HEK293 (cell line): ENCODE results near the gene FOXG1.

ENCODE experiments used
- PRDM1 ChIP-seq: fragments of 450-650 bp; formaldehyde crosslinking; IDR thresholded peaks from 2 replicates; pipeline ENCODE4; 2016; ENCODE audit warnings: missing biosample characterization, missing genetic modification characterization
- ZBTB10 ChIP-seq: fragments of 450-650 bp; formaldehyde crosslinking; IDR thresholded peaks from 2 replicates; pipeline ENCODE4 v1.5.1; 2016; ENCODE audit warnings: missing biosample characterization, missing genetic modification characterization
- TF ChIP-seq, protein P1 (sequence below): fragments of 450-650 bp; formaldehyde crosslinking; conservative IDR thresholded peaks from 2 replicates; pipeline ENCODE4 v1.5.1; 2016; ENCODE audit warnings: low read depth, missing biosample characterization, missing genetic modification characterization

DNA sequence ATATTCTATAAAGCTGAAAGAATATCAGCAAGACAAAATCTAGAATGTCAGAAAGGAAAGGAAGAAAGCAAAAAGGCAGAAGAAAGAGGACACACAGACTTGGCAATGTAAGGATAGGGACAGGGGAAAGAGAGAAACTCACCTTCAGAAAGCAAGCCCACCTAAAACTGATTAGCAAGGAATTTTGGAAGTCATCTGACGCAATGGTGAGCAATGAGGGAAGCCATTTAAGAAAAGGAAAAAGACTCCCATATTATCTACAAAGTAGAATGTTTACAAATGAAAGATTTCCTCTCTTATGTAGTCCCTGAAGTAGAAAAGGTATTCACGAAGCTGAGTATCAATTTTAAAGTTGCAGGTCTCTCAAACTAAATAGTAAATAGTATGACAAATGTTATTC is 35.2 kb upstream of the FOXG1 start:
- TF ChIP-seq ZBTB10 (tag by site-specific recombination): no peak
- TF ChIP-seq PRDM1 (tag by site-specific recombination): no peak
- TF ChIP-seq, protein P1, sequence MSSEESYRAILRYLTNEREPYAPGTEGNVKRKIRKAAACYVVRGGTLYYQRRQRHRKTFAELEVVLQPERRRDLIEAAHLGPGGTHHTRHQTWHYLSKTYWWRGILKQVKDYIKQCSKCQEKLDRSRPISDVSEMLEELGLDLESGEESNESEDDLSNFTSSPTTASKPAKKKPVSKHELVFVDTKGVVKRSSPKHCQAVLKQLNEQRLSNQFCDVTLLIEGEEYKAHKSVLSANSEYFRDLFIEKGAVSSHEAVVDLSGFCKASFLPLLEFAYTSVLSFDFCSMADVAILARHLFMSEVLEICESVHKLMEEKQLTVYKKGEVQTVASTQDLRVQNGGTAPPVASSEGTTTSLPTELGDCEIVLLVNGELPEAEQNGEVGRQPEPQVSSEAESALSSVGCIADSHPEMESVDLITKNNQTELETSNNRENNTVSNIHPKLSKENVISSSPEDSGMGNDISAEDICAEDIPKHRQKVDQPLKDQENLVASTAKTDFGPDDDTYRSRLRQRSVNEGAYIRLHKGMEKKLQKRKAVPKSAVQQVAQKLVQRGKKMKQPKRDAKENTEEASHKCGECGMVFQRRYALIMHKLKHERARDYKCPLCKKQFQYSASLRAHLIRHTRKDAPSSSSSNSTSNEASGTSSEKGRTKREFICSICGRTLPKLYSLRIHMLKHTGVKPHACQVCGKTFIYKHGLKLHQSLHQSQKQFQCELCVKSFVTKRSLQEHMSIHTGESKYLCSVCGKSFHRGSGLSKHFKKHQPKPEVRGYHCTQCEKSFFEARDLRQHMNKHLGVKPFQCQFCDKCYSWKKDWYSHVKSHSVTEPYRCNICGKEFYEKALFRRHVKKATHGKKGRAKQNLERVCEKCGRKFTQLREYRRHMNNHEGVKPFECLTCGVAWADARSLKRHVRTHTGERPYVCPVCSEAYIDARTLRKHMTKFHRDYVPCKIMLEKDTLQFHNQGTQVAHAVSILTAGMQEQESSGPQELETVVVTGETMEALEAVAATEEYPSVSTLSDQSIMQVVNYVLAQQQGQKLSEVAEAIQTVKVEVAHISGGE (tag by site-specific recombination): no peak
